HL-60/S4 (cell line): ENCODE results near the gene UROS.

Experiments
- in situ Hi-C: fragments of 300-500 bp; cut with MboI; formaldehyde crosslinking; loops from 2 replicates; pipeline ENCODE4 v1.14.3; 2022; ENCODE audit warnings: low sequenced_read_pairs

UROS gene

GRCh38 chr10:125822878-125823662, at the start of gene UROS, which contains the start of gene BCCIP:
Gene UROS, minus strand, starts transcription at chr10:125823258. Its CDS starts 6,759 bp downstream, at chr10:125816499.
Gene BCCIP, plus strand, starts transcription at chr10:125823546. Its CDS starts 12 bp downstream, at chr10:125823558.
- in situ Hi-C loops: no loop called here

DNA sequence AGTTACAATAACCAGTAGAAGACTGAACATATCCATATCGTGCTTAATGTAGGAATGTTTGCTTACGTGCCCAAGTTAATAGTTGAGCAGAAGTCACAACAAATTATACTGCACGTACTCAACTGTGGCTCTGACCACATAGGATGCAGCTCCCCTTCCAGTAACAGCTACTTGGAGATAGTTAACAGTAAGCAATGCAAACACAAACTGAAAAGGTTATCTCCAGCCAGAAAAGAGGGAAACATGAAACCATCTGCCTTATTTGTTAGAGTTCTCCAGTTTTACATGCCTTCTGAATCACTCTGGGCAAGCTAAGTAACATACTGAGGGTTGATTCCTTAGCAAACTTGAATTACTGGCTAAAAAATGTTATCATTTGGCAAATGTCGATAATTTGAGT, 48.3 kb upstream of the UROS start:
- in situ Hi-C loops: no loop called here

DNA sequence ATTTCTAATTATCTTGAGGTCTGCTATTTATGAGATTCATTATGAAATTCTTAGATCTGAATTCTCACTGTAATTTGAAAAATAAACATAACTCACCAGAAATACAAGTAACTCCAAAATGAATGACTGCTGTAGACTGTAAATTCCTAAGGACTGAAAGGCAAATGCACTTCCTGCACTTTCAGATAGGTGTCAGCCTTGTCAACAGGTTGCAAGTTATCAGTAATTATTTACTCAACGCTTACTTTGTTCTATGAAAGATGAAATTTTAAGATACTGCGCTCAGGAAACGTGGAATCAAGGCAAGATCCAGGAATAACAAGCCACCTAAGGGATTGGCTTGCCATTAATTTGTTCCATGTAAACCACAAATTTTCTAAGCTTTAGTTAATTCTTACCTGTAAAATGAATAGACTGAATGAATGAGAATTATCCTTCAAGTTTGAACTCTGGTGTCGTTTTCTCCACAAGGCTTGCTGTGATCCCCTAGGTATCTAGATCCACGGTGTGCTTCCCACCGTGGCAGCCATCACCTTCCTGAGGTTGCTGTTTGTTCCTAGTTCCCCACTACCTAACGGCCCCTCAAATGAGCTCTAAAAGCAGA, 45.4 kb upstream of the UROS start:
- in situ Hi-C loops: no loop called here

- in situ Hi-C loops: no loop called here
These were observed 43.5 kb upstream of the UROS start for GRCh38 chr10:125866421-125867029.

DNA sequence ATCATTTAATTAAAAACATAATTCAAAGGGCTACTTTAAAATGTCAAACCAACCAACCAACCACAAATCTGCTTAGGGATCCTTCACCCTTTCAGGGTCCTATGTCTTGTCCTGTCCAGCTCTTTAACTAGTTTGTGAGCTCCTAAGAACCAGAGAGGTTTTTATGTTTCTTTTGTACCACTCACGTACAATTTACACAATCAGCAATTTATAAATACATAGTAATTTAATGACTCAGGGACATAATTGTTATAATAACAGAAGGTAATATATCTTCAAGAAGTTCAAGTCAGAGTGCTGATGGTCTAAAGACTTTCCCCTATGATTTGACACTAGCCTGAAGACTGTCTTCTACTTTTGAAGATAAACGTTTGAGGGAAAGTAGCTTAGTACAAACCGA, 42.1 kb upstream of the UROS start:
- in situ Hi-C loops: no loop called here

GRCh38 chr10:125859128-125859817, 36.2 kb upstream of the UROS start:
- in situ Hi-C loops: no loop called here

GRCh38 chr10:125857185-125857760, 34.2 kb upstream of the UROS start:
- in situ Hi-C loops: no loop called here

DNA sequence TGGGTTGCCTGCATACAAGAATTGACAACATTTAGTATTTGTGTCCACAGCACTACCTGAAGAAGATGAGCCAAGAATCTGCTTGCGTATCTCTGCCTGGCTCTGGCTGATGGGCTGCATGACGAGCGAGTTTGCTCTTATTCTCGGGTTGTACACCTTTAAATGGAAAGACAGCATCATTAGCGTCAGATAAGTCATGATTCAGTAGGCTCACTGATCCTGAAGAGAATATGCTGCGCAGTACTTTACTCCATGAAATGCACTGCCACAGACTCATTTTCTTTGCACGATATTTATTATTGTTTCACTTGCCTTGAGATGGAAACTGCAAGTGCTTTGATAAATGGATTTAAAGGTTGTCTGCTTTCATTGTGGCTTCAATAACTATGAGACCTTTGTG, 29.4 kb upstream of the UROS start:
- in situ Hi-C loops: no loop called here

DNA sequence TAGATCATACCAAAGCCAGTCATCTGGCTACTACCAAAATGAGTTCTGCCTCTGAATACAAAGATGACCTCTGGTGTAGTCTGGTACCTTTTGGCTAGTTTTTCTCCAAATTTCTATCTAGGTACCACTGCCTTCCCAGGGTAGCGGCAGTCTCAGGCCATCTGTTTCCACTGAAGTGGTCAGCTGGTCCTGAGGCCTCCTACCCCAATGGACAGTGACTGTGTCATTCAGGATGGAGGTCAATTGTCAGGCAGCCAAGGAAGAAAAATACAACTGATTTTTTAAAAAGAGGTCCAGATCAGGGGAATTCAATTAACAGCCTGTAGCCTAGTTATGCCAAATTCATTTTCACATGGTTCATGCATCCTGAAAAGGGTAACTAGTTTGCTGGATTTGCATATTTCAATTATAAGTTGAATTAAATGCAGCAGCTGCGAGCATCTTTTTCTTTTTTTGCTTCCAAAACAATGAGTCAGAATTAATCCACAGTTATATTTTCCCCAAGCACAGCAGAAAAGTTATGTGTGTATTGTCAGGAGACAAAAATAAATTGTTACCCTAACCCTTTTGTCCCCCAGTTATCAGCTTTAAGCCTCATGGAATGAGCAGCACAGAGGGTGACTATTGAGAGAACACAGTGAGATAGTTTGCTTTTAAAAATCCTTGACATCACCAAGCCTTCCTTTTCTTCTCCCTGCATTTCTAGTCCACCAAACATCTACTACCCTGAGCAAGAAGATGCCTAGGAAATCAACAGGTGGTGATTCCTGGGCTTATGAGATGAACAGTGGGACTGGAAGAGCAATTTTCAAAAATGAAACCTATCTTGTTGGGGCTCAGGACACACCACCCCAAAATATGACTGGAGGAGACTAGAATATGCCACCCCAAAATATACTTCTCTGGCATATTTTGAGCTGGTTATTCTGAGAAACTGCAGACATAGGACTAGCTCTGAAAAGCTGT, 28.0 kb upstream of the UROS start:
- in situ Hi-C loops: no loop called here

GRCh38 chr10:125849448-125849847, 26.4 kb upstream of the UROS start:
- in situ Hi-C loops: no loop called here

DNA sequence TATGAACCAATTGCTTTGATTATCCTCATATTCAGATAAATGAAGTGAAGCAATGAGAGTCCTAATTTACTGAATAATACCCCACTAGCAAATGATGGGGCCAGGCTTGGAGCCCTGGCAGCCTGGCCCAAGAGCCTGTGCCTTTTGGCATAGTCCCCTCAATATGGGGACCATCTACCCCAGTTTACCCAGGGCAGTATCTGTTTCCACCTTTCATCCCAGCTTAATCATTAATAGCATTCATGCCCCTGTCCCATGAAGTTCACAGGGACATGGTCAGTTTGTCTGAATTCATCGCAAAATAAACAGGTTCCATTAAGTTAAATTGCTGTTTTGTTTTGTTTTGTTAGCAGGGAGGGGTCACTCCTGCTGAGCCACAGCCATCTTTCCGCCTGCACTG, 25.8 kb upstream of the UROS start:
- in situ Hi-C loops: no loop called here

DNA sequence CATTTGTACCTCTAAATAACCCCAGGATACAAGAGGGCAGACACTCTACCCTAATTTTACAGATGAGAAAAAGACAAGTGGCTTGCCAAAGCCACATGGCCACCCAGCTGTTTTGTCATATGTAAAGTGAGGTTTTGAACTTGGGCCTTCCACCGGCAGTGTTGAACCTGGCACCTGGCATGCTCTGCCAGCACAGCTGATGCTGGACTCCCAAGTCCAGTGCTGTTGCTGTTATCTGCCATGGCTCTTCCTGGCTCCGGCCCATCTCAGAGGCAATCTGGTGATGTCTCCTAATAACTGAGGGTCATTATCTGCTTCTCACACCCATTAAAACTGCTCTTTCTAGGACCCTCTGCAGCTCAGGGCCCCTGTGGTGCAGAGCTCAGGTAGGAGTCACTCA, 25.3 kb upstream of the UROS start:
- in situ Hi-C loops: no loop called here

DNA sequence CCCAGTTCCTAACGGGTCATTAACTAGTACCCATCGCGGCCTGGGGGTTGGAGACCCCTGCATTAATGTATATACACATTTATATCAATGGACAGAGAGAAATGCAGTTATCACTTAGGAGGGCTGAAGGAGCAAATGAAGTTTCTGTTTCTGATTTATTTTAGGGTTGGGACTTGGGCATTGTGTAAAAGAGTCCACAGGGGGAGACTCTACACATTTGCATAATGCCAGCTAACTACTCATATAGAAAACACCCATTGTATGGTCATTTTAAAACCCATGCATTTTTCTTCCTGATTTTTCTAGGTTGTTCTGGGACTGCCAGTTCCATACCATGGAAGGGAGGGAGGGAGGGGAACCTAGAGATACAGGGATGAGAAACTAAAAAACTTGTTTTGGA, 23.8 kb upstream of the UROS start:
- in situ Hi-C loops: no loop called here

- in situ Hi-C loops: no loop called here
These were observed 22.6 kb upstream of the UROS start for GRCh38 chr10:125845617-125846016.

- in situ Hi-C loops: no loop called here
These were observed 21.7 kb upstream of the UROS start for GRCh38 chr10:125844751-125845221.

GRCh38 chr10:125843603-125844329, 20.7 kb upstream of the UROS start:
- in situ Hi-C loops: no loop called here

- in situ Hi-C loops: no loop called here
These were observed 17.9 kb upstream of the UROS start for GRCh38 chr10:125840955-125841354.

GRCh38 chr10:125840406-125840805, 17.3 kb upstream of the UROS start:
- in situ Hi-C loops: no loop called here
